Mucosa of gallbladder (tissue), 1 donor: ENCODE measurements around the gene PPP3CA. TPM values are rescaled to one million over a fixed set of nuclear protein-coding genes. Genes with fewer than 3 reads are reported as not detected.
"Not testable (repeated sequence)": the region's sequence is repeated elsewhere in the genome, so short reads cannot be mapped to it uniquely, and the experiment has no call there.

Experiments
- DNase-seq: peaks from one replicate; pipeline ENCODE4 v3.0.0-alpha.2; 2020; ENCODE audit warnings: low spot score
- total RNA-seq: library from RNA; stranded (reverse); gene quantifications from one replicate; pipeline ENCODE4 v1.2.1, GENCODE V29; 2021
- donor health status: DM: no; HTN: no; CAD: no.

Gene PPP3CA
- total RNA-seq, 1 donor from 2014 or later: 24.6 TPM

DNA sequence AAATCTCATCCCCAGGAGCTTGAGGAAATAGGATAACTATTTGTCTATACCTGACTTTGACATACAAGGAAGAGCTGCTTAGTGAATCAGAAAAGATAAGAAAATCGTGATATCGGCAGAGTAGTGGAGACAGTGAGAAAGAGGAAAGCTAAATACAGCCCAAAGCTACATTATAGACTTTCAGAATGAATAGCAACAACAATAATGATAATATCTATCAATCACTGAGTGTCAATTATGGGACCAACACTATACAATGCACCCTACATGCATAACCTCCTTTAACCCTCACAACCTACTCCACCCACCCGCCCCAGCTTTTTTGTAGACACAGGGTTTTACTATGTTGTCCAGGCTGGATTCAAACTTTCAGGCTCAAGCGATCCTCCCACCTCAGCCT is 205.1 kb downstream of the PPP3CA start:
- no peak for DNase-seq

DNA sequence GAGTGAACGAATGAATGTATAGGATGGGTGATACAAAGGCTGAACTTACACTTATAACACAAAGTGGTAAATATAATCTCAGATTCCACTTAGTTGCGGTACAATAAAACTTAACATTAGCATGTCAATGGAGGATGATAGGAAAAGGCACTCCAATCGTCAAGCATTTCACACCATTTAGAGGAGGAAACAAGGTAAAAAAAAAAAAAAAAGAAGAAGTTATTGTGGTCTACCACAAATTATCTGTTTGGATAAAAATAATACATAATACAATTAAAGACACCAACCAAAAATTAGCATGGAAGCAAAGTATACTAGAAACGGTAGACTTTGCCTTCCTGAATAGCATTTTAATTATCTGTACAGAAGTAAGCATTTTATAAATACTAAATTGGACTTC is 205.5 kb downstream of the PPP3CA start:
- no peak for DNase-seq

DNA sequence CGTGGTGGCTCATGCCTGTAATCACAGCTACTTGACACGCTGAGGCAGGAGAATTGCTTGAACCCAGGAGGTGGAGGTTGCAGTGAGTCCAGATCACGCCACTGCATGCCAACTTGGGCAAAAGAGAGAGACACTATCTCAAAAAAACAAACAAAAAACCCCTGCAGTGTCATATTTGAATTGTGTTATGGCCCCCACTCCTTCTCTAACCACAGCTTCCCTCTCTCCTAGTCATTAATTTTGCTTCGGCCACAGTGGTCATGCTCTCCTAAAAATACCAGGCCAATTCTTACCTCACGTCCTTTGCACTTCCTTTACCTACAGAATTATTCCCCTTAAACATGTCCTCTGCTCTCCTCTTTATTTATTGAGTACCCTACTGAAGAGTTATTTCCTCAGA is 206.1 kb downstream of the PPP3CA start:
- no peak for DNase-seq

DNA sequence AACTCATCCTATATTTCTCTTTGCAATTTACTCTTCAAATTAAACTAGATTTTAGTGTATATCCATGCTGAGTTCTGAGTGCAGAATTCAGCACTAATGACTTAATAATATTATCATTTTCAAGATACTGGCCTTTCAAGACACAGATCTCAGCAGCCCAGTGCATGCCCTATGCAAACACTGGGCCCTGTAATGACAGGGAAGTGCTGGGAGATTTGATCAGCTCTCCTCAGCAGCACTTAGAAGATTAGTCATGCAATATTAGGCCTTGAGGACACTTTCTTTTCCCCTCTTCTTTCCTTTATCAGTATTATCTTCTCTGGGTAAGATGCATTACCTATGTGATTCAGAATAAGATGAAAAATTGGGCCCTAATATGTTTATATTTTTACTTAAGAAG is 207.1 kb downstream of the PPP3CA start:
- no peak for DNase-seq

DNA sequence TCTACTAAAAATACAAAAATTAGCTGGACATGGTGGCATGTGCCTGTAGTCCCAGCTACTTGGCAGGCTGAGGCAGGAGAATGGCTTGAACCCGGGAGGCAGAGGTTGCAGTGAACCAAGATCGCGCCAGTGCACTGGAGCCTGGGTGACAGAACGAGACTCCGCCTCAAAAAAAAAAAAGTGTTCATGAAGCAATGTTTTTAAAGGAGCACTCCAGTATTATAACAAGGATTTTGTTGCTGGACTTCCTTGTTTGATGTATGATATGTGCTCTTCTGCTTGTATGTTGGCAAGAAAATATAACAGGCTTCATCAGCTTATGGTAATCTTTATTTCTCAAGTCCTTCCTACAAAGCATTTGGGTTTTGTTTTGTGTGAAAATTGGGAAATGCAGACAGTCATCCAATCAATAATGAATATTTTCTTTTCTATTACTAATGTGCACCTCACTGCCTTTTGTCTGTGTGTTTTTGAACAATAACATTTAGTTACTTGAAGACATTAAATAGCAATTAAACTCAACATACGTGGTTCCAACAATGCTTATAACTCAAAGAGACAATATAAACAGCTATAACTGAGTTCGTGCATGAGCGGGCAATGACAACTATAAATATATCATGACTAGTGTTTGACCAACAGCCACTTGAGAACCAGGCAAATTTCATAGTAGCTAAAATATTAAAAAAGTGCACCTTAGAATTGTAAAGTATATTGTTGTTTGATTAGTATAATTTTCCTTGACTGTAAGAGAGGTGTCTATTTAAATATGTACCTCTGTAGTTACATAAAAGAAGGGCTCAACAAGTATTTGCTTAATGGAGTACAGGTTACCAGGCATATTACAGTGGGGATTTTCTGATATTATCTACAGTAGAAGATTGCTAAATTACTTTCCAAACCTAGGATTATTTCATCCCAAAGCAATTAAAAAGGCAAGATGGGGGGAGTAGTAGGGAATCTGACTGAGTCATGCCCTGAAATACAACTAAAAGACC is 210.7 kb downstream of the PPP3CA start:
- no peak for DNase-seq

DNA sequence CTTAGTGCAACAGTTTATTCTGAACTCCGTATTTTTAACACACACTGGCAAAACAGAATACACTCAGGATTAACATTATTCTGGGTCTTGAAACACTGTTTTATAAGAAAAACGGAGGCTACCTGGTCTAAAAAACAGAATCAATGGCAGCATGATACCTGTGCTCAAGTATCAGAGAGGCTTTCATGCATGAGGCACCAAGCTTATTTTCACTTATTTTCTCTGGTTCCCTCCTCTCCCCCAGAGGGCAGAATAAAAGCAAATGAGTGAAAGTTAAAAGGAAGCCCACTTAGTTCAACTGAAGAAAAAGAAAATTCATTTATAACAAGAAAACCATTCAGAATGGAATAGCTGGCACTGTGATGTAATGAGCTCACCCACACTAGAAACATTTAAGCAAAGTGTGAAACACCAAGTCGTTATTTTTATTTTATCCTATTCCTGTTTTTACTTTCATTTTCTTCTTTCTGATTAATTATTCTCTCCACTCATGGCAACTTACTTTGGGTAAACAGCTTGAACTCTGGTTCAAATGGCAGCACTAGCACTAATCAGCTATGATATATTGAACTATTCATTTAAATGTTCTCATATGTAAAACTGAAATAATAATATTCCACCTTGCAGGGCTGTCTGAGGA is 211.8 kb downstream of the PPP3CA start:
- DNase-seq: no peak

DNA sequence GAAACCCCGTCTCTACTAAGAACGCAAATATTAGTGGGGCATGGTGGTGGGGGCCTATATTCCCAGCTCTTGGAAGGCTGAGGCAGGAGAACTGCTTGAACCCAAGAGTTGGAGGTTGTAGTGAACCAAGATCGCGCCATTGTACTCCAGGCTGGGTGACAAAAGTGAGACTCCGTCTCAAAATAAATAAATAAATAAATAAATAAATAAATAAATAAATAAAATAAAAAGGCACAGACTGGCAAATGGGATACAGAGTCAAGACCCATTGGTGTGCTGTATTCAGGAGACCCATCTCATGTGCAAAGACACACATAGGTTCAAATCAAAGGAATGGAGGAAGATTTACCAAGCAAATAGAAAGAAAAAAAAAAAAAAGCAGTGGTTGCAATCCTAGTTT is 216.3 kb downstream of the PPP3CA start:
- not testable (repeated sequence) for DNase-seq

DNA sequence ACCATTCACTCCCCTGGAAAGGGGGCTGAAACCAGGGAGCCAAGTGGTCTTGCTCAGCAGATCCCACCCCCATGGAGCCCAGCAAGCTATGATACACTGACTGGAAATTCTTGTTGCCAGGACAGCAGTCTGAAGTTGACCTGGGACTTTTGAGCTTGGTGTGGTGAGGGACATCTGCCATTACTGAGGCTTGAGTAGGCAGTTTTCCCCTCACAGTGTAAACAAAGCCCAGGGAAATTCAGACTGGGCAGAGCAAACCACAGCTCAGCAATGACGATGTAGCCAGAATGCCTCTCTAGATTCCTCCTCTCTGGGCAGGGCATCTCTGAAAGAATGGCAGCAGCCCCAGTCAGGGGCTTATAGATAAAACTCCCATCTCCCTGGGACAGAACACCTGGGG is 218.4 kb downstream of the PPP3CA start:
- DNase-seq: not testable (repeated sequence)

DNA sequence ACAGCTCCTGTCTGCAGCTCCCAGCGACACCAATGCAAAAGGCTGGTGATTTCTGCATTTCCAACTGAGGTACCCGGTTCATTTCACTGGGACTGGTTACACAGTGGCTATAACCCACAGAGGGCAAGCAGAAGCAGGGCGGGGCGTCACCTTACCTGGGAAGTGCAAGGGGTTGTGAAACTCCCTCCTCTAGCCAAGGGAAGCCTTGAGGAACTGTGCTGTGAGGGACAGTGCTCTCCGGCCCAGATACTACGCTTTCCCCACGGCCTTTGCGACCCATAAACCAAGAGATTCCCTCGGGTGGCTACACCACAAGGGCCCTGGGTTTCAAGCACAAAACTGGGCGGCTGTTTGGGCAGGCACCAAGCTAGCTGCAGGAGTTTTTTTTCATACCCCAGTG is 218.9 kb downstream of the PPP3CA start:
- DNase-seq: no peak

DNA sequence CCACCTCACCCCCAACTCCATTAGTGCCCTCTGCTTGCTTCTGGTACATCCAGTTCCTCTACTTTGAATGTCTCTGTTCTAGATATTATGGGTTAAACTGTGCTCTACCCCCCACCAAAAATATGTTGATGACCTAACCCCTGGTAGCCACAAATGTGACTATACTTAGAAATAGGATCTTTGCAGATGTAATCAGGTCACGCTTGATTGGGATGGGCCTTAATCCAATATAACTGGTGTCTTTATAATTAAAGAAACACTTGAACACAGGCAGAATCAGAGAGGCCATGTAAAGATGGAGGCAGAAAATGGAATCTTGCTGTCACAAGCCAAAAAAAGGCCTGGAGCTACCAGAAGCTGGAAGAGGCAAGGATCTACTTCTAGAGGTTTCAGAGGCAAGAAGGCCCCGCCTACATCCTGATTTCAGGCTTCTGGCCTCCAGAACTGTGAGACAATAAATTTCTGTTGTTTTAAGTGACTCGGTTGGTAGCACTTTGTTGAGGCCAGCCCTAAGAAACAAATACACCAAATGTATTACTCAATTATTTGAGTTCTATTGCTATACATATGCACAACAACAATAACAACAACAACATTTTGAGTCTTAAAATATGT is 220.0 kb downstream of the PPP3CA start:
- DNase-seq: no peak

DNA sequence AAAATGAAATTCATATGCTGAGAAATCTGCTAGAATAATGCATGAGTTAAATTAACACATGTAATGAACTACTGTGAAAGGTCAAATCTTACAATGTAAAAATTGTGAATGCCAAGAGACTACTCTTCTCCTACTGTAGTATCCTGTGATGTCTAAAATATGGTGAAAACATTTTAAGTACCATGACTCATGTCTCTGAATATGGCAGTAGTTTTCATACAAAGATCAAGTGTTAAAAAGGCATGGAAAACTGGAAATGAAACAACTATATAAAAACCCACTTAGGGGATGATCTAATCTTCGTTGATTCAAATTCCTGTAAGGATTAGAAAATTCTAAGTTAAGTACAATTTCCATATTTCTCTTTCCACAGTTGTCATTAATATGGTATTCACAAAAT is 221.3 kb downstream of the PPP3CA start:
- DNase-seq: no peak

DNA sequence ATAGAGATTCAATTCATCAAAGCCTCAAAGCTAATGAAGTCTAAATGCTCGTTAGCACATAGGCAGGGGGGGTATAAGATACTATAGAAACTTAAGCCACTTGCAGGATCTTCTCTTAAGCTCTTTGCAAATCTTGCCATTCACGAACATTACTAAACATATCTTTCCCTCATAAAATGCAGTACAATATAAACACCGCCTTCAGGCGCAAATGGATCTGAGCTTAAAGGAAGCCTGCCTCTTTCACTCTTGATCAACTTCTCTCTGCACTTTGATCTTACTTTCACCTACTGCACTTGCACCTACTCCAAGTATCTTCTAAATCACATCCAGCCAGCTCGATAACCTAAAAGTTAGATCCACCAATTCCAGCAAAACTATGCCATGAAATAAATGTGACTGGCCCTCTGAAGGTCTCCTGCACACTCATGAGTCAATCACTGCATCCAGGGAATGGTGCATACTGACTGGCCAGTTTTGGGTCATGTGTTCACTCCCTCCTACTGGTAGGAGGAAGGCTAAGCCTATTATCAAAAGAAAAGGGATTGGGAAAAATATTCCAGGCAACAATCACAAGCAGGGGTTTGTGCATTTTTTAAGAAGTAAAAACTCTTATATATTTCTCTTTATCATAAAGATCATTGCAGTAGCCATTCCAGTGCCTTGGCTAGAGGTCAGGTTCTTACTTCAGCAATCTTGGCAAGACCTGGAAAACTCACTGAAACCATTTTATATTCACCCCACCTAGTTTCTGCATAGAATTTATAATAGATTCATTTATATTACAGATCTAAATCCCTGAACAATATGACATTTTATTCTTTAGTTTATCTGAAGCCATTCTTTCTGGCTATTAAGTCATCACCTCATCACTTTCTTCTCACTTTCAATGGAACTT is 222.0 kb downstream of the PPP3CA start:
- no peak for DNase-seq

DNA sequence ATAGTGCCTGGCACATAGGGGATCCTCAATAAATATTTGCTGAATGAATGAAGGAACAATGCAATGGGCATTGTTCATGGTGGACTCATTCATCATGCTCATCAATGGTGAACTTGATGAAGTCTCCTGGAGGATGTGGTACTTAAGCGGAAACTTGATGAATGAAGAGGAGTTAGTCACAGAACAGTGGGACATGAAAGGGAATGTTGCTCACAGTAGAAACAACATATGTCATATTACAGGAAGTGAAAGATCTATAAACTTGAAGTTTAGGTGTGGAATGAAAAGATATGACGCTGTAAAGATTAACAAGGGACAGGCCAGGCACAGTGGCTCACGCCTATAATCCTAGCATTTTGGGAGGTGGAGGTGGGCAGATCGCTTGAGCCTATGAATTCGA is 224.1 kb downstream of the PPP3CA start:
- no peak for DNase-seq

DNA sequence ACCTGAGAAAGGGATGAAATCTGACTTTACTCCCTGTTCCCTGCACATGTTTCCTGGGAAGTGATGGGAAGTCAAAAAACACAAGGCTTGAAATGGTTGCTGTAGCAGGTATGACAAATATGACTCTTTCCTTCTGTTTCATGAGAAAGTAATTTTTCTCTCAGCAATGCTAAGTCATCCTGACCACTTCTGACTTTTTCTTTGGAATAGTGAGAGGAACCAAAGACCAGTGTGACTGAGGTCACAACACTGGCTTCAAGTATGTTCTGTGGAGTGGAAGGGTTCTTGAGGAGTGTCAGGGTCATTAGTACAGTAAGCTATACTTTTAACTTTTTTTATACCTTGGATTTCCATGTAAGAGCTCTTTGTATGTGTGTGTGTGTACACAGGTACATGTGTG is 225.3 kb downstream of the PPP3CA start:
- no peak for DNase-seq

DNA sequence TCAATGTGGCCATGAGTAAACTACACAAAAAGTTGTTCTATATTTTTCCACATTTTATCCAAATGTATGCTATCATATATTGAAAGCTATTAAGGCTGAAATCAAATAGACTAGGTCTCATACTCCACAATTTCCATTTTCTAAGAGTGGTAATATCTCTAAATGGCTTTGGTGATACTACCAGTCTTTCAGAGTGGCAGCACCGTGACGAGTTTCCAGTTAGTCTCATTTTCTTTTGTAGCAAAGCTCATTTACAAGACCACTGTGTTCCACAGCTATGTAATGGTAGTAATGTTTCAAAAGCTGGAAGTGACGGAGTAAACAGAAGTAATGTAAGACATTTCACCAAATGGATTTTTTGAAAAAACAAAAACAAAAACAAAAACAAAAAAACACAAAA is 228.2 kb downstream of the PPP3CA start:
- no peak for DNase-seq

DNA sequence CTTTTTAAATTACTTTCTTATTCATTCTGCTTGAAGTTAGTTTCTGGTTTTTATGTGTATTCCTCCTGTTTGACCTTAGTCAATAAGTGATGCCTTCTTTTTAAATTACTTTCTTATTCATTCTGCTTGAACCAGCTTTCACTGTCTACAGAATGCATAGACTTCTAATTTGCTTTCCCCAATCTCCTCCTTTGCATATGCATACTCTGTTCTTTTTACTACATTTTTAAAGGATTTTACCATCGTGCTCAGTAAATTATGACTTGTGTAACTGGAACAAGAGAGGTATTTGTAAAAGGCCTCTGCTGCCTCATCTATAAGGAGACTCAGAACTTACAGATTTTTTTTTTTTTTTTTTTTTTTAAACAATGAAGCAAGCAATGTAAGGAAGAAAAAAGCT is 228.7 kb downstream of the PPP3CA start:
- no peak for DNase-seq

DNA sequence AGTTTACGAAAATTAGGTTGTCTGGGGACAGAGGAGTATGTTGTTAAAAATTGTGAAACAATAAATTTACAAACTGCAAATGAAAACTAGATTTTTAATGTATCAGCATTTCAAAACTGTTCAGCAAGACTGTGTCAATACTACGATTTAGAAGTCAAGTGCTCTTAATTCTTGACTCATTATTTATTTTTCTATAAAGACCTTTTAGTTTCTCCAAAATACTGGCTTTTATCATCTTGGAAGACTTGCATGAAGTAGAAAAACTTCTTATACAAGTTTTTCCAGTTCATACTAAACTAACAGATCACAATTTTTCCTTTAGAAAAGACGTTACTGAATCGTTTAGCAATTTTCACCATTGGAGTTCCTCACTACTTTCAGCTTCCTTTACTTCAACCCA is 231.4 kb downstream of the PPP3CA start:
- no peak for DNase-seq

DNA sequence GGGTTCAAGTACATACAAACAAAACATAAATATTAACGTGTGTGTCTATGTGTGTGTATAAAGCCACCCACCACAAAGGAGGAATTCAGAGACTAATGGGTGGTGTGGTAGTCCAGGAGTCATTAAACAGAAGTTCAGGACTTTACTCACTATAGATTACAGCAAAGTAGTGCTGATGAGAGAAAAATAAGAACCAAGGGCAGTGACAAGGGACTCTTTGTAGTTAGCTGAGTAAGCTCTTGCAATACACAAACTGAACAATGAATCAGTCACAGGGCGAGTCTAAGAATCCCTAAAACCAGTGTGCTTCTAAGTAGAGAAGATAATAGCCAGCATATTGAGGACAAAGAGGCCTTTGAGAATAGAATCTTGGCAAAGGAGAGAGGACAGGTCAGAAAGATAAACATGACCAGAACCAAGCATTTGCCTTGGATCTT is 232.4 kb downstream of the PPP3CA start:
- DNase-seq: no peak

DNA sequence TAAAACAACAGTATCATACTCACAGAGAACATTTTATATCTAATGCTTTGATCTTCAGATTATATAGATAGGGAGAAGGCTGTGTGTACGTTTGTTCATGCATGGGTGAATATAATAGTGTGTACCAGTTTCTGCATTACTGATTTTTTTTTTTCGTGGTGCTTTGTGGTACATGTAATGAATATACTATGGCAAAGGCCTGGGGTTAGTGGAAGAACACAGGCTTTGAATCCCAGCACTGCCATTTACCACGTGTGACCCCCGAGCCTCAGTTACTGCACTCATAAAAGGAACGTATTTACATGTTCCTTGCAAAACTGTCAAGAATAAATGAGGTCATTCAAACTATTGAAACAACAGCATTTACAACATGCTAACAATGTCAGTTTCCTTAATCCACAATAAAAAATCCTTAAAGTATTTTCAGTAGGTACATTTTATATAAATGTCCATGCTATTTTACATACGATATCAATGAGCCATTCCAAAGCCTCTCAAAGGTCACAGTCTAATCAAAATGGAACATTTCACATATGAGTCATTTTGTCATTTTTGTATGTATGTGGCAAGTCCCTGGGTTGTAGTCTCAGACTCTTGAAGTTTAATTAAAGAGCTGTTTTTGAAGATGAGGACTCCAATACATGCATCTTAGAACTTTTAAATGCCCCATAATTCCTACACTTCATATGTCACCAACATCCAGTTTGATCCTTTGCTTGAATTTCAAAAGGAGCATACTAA is 242.8 kb downstream of the PPP3CA start:
- no peak for DNase-seq

DNA sequence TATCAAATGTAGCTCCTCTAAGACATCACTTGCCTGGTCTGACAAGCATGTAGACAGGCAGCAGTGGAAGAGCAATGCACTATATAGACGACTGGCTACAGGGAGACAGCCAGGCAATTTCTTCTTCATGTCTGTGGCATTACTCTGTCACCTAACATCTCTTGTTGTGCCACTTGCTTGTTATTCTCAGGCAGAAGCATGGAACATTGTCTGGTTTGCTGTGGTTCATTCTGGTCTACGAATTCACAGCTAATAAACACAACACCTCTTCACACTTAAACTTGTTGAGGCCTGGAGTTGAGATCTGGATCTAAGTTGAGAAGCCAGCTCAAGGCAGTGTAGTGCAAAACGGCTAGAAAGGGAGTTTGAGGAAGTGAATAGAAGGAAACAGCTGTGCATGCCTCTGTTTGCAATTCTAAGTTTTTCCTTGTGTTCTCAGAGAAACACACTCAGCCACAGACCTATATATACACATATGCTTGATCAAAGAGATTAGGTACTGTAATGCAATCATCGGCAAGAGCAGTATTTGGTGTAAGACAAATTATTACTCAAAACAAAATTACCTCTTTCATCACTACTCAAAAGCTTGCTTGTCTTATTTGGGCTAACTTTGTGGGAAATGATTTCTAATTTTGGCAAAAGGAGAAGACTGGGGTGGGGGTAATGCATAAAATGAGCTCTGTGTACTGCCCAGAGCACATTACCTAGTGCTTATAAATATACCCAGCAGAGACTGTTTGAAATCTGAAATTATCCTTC is 243.8 kb downstream of the PPP3CA start:
- DNase-seq: no peak
